Activated naive CD8-positive, alpha-beta T cell treated with anti-CD3 and anti-CD28 coated beads for 36 hours (primary cell): ENCODE data around the gene IREB2. TPM values are rescaled to one million over a fixed set of nuclear protein-coding genes. Genes with fewer than 3 reads are reported as not detected.
"Not testable (repeated sequence)": the region's sequence is repeated elsewhere in the genome, so short reads cannot be mapped to it uniquely, and the experiment has no call there.

ENCODE experiments used
- DNase-seq: peaks from one replicate; pipeline ENCODE4 v3.0.0; 2021
- H3K27ac Mint-ChIP-seq: one replicate; pipeline ENCODE4 v1.8.0; 2022; ENCODE audit warnings: mild to moderate bottlenecking, moderate library complexity, mixed read lengths
- H3K27me3 Mint-ChIP-seq: one replicate; pipeline ENCODE4 v1.8.0; 2022; ENCODE audit warnings: mild to moderate bottlenecking, mixed read lengths
- H3K36me3 Mint-ChIP-seq: one replicate; pipeline ENCODE4 v1.8.0; 2021; ENCODE audit warnings: mild to moderate bottlenecking, mixed read lengths
- H3K4me1 Mint-ChIP-seq: one replicate; pipeline ENCODE4 v1.8.0; 2021; ENCODE audit warnings: mixed read lengths
- H3K4me3 Mint-ChIP-seq: one replicate; pipeline ENCODE4 v1.8.0; 2022; ENCODE audit warnings: mild to moderate bottlenecking, moderate library complexity, mixed read lengths
- H3K9me3 Mint-ChIP-seq: one replicate; pipeline ENCODE4 v1.8.0; 2022; ENCODE audit warnings: mixed read lengths
- total RNA-seq, 2 experiments: library from RNA; stranded (reverse); gene quantifications; one replicate each; pipeline ENCODE4 v1.2.3, GENCODE V29; 2021

Gene IREB2
- total RNA-seq, 2 experiments from 2014 or later: 68.2 to 69.4 TPM

GRCh38 chr15:78520035-78520434 lies 82.0 kb downstream of the IREB2 start:
- H3K9me3 Mint-ChIP-seq, H3K36me3 Mint-ChIP-seq, H3K27ac Mint-ChIP-seq, H3K4me1 Mint-ChIP-seq, H3K27me3 Mint-ChIP-seq, DNase-seq, H3K4me3 Mint-ChIP-seq: not testable (repeated sequence)

GRCh38 chr15:78524230-78524629 lies 86.2 kb downstream of the IREB2 start:
- Mint-ChIP-seq H3K36me3 (no peaks in the 10 kb centered on the region), H3K9me3 (no peaks in the 10 kb centered on the region), H3K4me3 (no peak overlapping the region), H3K27ac (no peak overlapping the region), H3K4me1 (no peaks in the 10 kb centered on the region), H3K27me3 (no peaks in the 10 kb centered on the region)
- DNase-seq: no peak

- no peak for DNase-seq
- no peaks in the 10 kb centered on the region for H3K9me3 Mint-ChIP-seq
- H3K4me1 Mint-ChIP-seq: no peaks in the 10 kb centered on the region
- H3K4me3 Mint-ChIP-seq: no peak overlapping the region
- H3K27ac Mint-ChIP-seq: no peak overlapping the region
- H3K27me3 Mint-ChIP-seq: no peaks in the 10 kb centered on the region
- no peaks in the 10 kb centered on the region for H3K36me3 Mint-ChIP-seq
Measured at GRCh38 chr15:78527325-78527724, 89.3 kb downstream of the IREB2 start.

- Mint-ChIP-seq H3K27me3 (no peaks in the 10 kb centered on the region), H3K4me1 (peaks cover 3% of the 10 kb centered on the region), H3K27ac (no peak overlapping the region), H3K4me3 (no peak overlapping the region), H3K36me3 (no peaks in the 10 kb centered on the region), H3K9me3 (no peaks in the 10 kb centered on the region)
- DNase-seq: no peak
Measured at GRCh38 chr15:78533331-78533730, 95.3 kb downstream of the IREB2 start.

- H3K27me3 Mint-ChIP-seq: no peaks in the 10 kb centered on the region
- DNase-seq: no peak
- H3K4me3 Mint-ChIP-seq: no peak overlapping the region
- no peak overlapping the region for H3K27ac Mint-ChIP-seq
- H3K9me3 Mint-ChIP-seq: no peaks in the 10 kb centered on the region
- H3K4me1 Mint-ChIP-seq: peaks cover 9% of the 10 kb centered on the region
- H3K36me3 Mint-ChIP-seq: peaks cover 12% of the 10 kb centered on the region
Measured at GRCh38 chr15:78536134-78536533, 98.1 kb downstream of the IREB2 start.

GRCh38 chr15:78537266-78537905 lies 99.4 kb downstream of the IREB2 start:
- Mint-ChIP-seq H3K4me3 (no peak overlapping the region), H3K4me1 (peaks cover 11% of the 10 kb centered on the region), H3K27me3 (no peaks in the 10 kb centered on the region), H3K9me3 (no peaks in the 10 kb centered on the region), H3K27ac (no peak overlapping the region), H3K36me3 (peaks cover 23% of the 10 kb centered on the region)
- DNase-seq: no peak

- peaks cover 27% of the 10 kb centered on the region for H3K36me3 Mint-ChIP-seq
- H3K4me3 Mint-ChIP-seq: no peak overlapping the region
- no peaks in the 10 kb centered on the region for H3K27me3 Mint-ChIP-seq
- peaks cover 19% of the 10 kb centered on the region for H3K4me1 Mint-ChIP-seq
- H3K27ac Mint-ChIP-seq: no peak overlapping the region
- H3K9me3 Mint-ChIP-seq: no peaks in the 10 kb centered on the region
- no peak for DNase-seq
Measured at GRCh38 chr15:78538358-78538757, 100.3 kb downstream of the IREB2 start.

- Mint-ChIP-seq H3K27ac (peak overlapping the region; percentile 91), H3K36me3 (peaks cover 30% of the 10 kb centered on the region), H3K4me1 (peaks cover 22% of the 10 kb centered on the region), H3K4me3 (peak overlapping the region; percentile 88)
- DNase-seq, H3K27me3 Mint-ChIP-seq, H3K9me3 Mint-ChIP-seq: not testable (repeated sequence)
Measured at GRCh38 chr15:78539464-78540140, 101.6 kb downstream of the IREB2 start.

- H3K9me3 Mint-ChIP-seq: no peaks in the 10 kb centered on the region
- H3K4me1 Mint-ChIP-seq: peaks cover 23% of the 10 kb centered on the region
- peak within 1 kb of the TSS; percentile 91 for H3K27ac Mint-ChIP-seq
- no peaks in the 10 kb centered on the region for H3K27me3 Mint-ChIP-seq
- peaks cover 32% of the 10 kb centered on the region for H3K36me3 Mint-ChIP-seq
- H3K4me3 Mint-ChIP-seq: peak within 1 kb of the TSS; percentile 88
- DNase-seq: peak; percentile 92
Measured at GRCh38 chr15:78540141-78540870, 102.3 kb downstream of the IREB2 start, which contains the start of gene PSMA4. Gene PSMA4, plus strand, starts transcription at chr15:78540444. Its CDS starts 1,484 bp downstream, at chr15:78541928.

GRCh38 chr15:78540871-78541743 lies 103.1 kb downstream of the IREB2 start:
- peak overlapping the region; percentile 88 for H3K4me3 Mint-ChIP-seq
- peak overlapping the region; percentile 91 for H3K27ac Mint-ChIP-seq
- peak; percentile 16 for DNase-seq
- H3K27me3 Mint-ChIP-seq: no peaks in the 10 kb centered on the region
- no peaks in the 10 kb centered on the region for H3K9me3 Mint-ChIP-seq
- H3K4me1 Mint-ChIP-seq: peaks cover 28% of the 10 kb centered on the region
- peaks cover 35% of the 10 kb centered on the region for H3K36me3 Mint-ChIP-seq

- Mint-ChIP-seq H3K9me3 (no peaks in the 10 kb centered on the region), H3K4me3 (peak overlapping the region; percentile 88), H3K4me1 (peaks cover 26% of the 10 kb centered on the region), H3K27me3 (no peaks in the 10 kb centered on the region), H3K27ac (peak overlapping the region; percentile 91), H3K36me3 (peaks cover 35% of the 10 kb centered on the region)
- no peak for DNase-seq
Measured at GRCh38 chr15:78541744-78542034, 103.7 kb downstream of the IREB2 start.

- Mint-ChIP-seq H3K27ac (peak overlapping the region; percentile 80), H3K4me1 (peaks cover 26% of the 10 kb centered on the region), H3K36me3 (peaks cover 43% of the 10 kb centered on the region), H3K27me3 (no peaks in the 10 kb centered on the region), H3K4me3 (peak overlapping the region; percentile 88), H3K9me3 (no peaks in the 10 kb centered on the region)
- DNase-seq: no peak
Measured at GRCh38 chr15:78542647-78543046, 104.6 kb downstream of the IREB2 start.

- Mint-ChIP-seq H3K4me1 (peaks cover 6% of the 10 kb centered on the region), H3K27ac (no peak overlapping the region), H3K4me3 (no peak overlapping the region), H3K36me3 (peaks cover 27% of the 10 kb centered on the region), H3K9me3 (no peaks in the 10 kb centered on the region), H3K27me3 (no peaks in the 10 kb centered on the region)
- no peak for DNase-seq
Measured at GRCh38 chr15:78550194-78550593, 112.2 kb downstream of the IREB2 start.

GRCh38 chr15:78550815-78551214 lies 112.8 kb downstream of the IREB2 start:
- H3K4me3 Mint-ChIP-seq: no peak overlapping the region
- H3K27me3 Mint-ChIP-seq: no peaks in the 10 kb centered on the region
- peaks cover 23% of the 10 kb centered on the region for H3K36me3 Mint-ChIP-seq
- no peak for DNase-seq
- peaks cover 3% of the 10 kb centered on the region for H3K4me1 Mint-ChIP-seq
- no peaks in the 10 kb centered on the region for H3K9me3 Mint-ChIP-seq
- H3K27ac Mint-ChIP-seq: no peak overlapping the region
